ENCODE data around the gene STXBP1. TPM values are rescaled to one million over a fixed set of nuclear protein-coding genes. Genes with fewer than 3 reads are reported as not detected.
A peak's percentile ranks its signal among the peaks of the same experiment; 100 is the strongest.

Gene STXBP1
- total and polyA plus RNA-seq, 2 experiments from 2014 or later = 48.6 to 50.4 TPM

DNA sequence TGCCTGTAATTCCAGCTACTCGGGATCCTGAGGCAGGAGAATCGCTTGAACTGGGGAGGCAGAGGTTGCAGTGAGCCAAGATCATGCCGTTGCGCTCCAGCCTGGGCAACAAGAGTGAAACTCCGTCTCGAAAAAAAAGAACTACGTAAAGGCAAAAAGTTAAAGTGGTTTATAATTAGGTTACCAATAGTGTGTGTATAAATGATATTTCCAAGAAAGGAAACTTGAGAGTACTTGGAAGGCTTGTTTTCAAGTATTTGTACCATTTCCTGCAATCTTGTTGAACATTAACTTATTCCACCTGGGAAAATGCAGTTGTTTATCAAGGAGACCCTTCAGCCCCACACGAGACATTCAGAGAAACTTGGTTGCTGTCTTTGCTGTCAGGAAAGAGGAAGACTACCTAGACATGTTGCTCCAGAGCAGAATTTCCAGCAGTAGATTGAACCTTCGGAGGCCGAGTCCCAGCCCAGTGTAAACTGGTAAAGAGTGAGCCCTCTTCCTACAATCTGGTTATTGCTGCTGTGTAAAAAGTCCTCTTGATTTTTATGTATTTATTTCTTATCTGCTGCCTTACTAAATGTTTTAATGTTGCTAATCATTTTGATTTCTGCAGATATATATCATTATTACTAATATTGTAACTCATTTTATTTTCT lies 30.1 kb downstream of the STXBP1 start (continued):
- TF ChIP-seq REST (IDR thresholded peaks at IDR 0.05; ENCODE audit: unreplicated experiment) = no peak

GRCh38 chr9:127644146-127644827 lies 32.2 kb downstream of the STXBP1 start:
- Histone ChIP-seq H4K20me1 (replicated peaks; ENCODE audit: insufficient read depth) (peaks cover 3% of the 10 kb centered on the region; the same call in 1 of the 2 replicates), H3K79me2 (replicated peaks; ENCODE audit: insufficient read depth) (peaks cover 31% of the 10 kb centered on the region), H3K4me3 (no peak overlapping the region), H3K9me2 (ENCODE audit: insufficient read depth) (peaks cover 5% of the 10 kb centered on the region; the same call in 1 of the 2 replicates), H3F3A (replicated peaks; ENCODE audit: low read depth) (no peaks in the 10 kb centered on the region), H3K4me2 (no peak overlapping the region), H3K27me3 (ENCODE audit: insufficient read depth) (no peaks in the 10 kb centered on the region), H2AFZ (no peak overlapping the region), H3K4me1 (ENCODE audit: insufficient read depth) (no peaks in the 10 kb centered on the region), H3K36me3 (ENCODE audit: insufficient read depth) (no peaks in the 10 kb centered on the region), H3K27ac (ENCODE audit: low read depth) (no peak overlapping the region)
- Mint-ChIP-seq H3K36me3 (ENCODE audit: low read depth) (no peaks in the 10 kb centered on the region), H3K27me3 (ENCODE audit: insufficient read depth, low read depth, poor library complexity) (peaks cover 6% of the 10 kb centered on the region), H3K4me3 (no peak overlapping the region), H3K27ac (no peak overlapping the region), H3K4me1 (peaks cover 15% of the 10 kb centered on the region; the same call in 2 of the 3 replicates), H3K9me3 (no peaks in the 10 kb centered on the region)
- ATAC-seq (no peak), DNase-seq (ENCODE audit: low spot score) (no peak)
- no peak for TF ChIP-seq ZNF114 (CRISPR knock-in tag; IDR thresholded peaks at IDR 0.05)
- TF ChIP-seq ZNF331 (CRISPR knock-in tag; IDR thresholded peaks at IDR 0.05; ENCODE audit: low read depth) = no peak
- no peak for TF ChIP-seq JUNB (IDR thresholded peaks at IDR 0.05; ENCODE audit: unreplicated experiment)
- TF ChIP-seq STAT1 (IDR thresholded peaks at IDR 0.05; ENCODE audit: unreplicated experiment) = no peak

DNA sequence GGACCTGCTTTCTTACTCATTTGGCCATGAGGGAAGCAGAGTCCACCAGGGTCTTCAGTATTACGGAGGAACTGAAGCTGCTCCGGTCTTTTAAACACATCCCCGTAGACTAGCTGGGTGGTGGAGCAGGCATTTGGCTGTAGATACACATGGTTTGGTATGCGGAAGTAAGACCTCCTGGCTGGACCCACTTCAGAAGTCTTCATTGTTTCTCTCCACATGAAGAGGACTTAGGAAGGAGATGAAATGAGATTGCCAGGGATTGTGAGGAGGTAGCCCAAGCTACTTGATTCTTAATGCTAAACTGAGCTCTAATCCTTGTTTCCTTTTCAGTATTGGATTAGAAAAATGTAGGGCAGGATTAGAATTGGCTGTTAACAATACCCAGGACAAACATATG lies 32.9 kb downstream of the STXBP1 start:
- Mint-ChIP-seq H3K27ac (no peak overlapping the region), H3K4me3 (no peak overlapping the region), H3K27me3 (ENCODE audit: insufficient read depth, low read depth, poor library complexity) (peaks cover 6% of the 10 kb centered on the region), H3K4me1 (peaks cover 15% of the 10 kb centered on the region; the same call in 2 of the 3 replicates), H3K9me3 (no peaks in the 10 kb centered on the region), H3K36me3 (ENCODE audit: low read depth) (no peaks in the 10 kb centered on the region)
- Histone ChIP-seq H3K4me2 (no peak overlapping the region), H3K27ac (ENCODE audit: low read depth) (0 out of 2 replicates have a peak overlapping the region, but pooled peaks have one; percentile 56), H3K9me2 (ENCODE audit: insufficient read depth) (peaks cover 5% of the 10 kb centered on the region; the same call in 1 of the 2 replicates), H4K20me1 (replicated peaks; ENCODE audit: insufficient read depth) (peaks cover 3% of the 10 kb centered on the region; the same call in 1 of the 2 replicates), H3K79me2 (replicated peaks; ENCODE audit: insufficient read depth) (peaks cover 27% of the 10 kb centered on the region), H3K4me1 (ENCODE audit: insufficient read depth) (no peaks in the 10 kb centered on the region), H3K27me3 (ENCODE audit: insufficient read depth) (no peaks in the 10 kb centered on the region), H2AFZ (no peak overlapping the region), H3K36me3 (ENCODE audit: insufficient read depth) (no peaks in the 10 kb centered on the region), H3F3A (replicated peaks; ENCODE audit: low read depth) (no peaks in the 10 kb centered on the region), H3K4me3 (no peak overlapping the region)
- TF ChIP-seq, protein P1, sequence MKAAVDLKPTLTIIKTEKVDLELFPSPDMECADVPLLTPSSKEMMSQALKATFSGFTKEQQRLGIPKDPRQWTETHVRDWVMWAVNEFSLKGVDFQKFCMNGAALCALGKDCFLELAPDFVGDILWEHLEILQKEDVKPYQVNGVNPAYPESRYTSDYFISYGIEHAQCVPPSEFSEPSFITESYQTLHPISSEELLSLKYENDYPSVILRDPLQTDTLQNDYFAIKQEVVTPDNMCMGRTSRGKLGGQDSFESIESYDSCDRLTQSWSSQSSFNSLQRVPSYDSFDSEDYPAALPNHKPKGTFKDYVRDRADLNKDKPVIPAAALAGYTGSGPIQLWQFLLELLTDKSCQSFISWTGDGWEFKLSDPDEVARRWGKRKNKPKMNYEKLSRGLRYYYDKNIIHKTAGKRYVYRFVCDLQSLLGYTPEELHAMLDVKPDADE (IDR thresholded peaks at IDR 0.05) = no peak
- TF ChIP-seq, protein P2, sequence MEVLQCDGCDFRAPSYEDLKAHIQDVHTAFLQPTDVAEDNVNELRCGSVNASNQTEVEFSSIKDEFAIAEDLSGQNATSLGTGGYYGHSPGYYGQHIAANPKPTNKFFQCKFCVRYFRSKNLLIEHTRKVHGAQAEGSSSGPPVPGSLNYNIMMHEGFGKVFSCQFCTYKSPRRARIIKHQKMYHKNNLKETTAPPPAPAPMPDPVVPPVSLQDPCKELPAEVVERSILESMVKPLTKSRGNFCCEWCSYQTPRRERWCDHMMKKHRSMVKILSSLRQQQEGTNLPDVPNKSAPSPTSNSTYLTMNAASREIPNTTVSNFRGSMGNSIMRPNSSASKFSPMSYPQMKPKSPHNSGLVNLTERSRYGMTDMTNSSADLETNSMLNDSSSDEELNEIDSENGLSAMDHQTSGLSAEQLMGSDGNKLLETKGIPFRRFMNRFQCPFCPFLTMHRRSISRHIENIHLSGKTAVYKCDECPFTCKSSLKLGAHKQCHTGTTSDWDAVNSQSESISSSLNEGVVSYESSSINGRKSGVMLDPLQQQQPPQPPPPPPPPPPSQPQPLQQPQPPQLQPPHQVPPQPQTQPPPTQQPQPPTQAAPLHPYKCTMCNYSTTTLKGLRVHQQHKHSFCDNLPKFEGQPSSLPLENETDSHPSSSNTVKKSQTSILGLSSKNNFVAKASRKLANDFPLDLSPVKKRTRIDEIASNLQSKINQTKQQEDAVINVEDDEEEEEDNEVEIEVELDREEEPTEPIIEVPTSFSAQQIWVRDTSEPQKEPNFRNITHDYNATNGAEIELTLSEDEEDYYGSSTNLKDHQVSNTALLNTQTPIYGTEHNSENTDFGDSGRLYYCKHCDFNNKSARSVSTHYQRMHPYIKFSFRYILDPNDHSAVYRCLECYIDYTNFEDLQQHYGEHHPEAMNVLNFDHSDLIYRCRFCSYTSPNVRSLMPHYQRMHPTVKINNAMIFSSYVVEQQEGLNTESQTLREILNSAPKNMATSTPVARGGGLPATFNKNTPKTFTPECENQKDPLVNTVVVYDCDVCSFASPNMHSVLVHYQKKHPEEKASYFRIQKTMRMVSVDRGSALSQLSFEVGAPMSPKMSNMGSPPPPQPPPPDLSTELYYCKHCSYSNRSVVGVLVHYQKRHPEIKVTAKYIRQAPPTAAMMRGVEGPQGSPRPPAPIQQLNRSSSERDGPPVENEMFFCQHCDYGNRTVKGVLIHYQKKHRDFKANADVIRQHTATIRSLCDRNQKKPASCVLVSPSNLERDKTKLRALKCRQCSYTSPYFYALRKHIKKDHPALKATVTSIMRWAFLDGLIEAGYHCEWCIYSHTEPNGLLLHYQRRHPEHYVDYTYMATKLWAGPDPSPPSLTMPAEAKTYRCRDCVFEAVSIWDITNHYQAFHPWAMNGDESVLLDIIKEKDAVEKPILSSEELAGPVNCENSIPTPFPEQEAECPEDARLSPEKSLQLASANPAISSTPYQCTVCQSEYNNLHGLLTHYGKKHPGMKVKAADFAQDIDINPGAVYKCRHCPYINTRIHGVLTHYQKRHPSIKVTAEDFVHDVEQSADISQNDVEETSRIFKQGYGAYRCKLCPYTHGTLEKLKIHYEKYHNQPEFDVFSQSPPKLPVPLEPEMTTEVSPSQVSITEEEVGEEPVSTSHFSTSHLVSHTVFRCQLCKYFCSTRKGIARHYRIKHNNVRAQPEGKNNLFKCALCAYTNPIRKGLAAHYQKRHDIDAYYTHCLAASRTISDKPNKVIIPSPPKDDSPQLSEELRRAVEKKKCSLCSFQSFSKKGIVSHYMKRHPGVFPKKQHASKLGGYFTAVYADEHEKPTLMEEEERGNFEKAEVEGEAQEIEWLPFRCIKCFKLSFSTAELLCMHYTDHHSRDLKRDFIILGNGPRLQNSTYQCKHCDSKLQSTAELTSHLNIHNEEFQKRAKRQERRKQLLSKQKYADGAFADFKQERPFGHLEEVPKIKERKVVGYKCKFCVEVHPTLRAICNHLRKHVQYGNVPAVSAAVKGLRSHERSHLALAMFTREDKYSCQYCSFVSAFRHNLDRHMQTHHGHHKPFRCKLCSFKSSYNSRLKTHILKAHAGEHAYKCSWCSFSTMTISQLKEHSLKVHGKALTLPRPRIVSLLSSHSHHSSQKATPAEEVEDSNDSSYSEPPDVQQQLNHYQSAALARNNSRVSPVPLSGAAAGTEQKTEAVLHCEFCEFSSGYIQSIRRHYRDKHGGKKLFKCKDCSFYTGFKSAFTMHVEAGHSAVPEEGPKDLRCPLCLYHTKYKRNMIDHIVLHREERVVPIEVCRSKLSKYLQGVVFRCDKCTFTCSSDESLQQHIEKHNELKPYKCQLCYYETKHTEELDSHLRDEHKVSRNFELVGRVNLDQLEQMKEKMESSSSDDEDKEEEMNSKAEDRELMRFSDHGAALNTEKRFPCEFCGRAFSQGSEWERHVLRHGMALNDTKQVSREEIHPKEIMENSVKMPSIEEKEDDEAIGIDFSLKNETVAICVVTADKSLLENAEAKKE (CRISPR knock-in tag; IDR thresholded peaks at IDR 0.05) = peak; percentile 87
- no peak for DNase-seq (ENCODE audit: low spot score)
- ATAC-seq = peak; percentile 56

All from GM23338 (cell line).